ENCODE measurements around the gene TSR3. TPM values are rescaled to one million over a fixed set of nuclear protein-coding genes. Genes with fewer than 3 reads are reported as not detected.

The TSR3 gene
- polyA plus RNA-seq, 1 of the 3 experiments (the other 2 are of a cell fraction) = 87.3 TPM

GRCh38 chr16:1349351-1349750 is 2.3 kb downstream of the TSR3 start:
- ChIA-PET CTCF (interaction anchor here (0.6 to 2.7 kb wide), 4 partner anchors 11 to 564 kb away, joined by 3 to 16 read pairs (median 4); no protein-coding TSS in a partner anchor), POLR2A (no interaction called here)
- Histone ChIP-seq H3K4me2 (no peak overlapping the region), H3K4me1 (ENCODE audit: control insufficient read depth in 1 of 2, insufficient read depth in 2 of 2, low read depth in 1 of 2, low read length in 1 of 2) (peaks cover 0 to 15% of the 10 kb centered on the region in 2 experiments; a peak in 2 of 4 replicates), H3K27me3 (ENCODE audit: insufficient read depth) (no peaks in the 10 kb centered on the region), H3K27ac (ENCODE audit: low read depth in 2 of 2, low read length in 1 of 2) (no peak overlapping the region), H3K9me2 (no peaks in the 10 kb centered on the region), H3F3A (replicated peaks; ENCODE audit: insufficient read depth) (no peaks in the 10 kb centered on the region), H3K79me2 (ENCODE audit: insufficient read depth) (peaks cover 43% of the 10 kb centered on the region), H3K36me3 (replicated peaks in 1 of 2; ENCODE audit: control insufficient read depth in 1 of 2, insufficient read depth in 2 of 2, low read length in 1 of 2) (peaks cover 0 to 19% of the 10 kb centered on the region in 2 experiments), H4K20me1 (ENCODE audit: insufficient read depth) (no peaks in the 10 kb centered on the region), H3K9ac (no peak overlapping the region), H3K9me3 (no peaks in the 10 kb centered on the region), H2AFZ (ENCODE audit: low read depth) (no peak overlapping the region), H3K4me3 (ENCODE audit: low read depth in 2 of 2, low read length in 1 of 2) (no peak overlapping the region)
- TF ChIP-seq NRF1 (IDR thresholded peaks at IDR 0.05; ENCODE audit: low read depth, low read length) = no peak
- no peak for TF ChIP-seq RFX5 (IDR thresholded peaks at IDR 0.05; ENCODE audit: low read length)
- TF ChIP-seq, protein P1, sequence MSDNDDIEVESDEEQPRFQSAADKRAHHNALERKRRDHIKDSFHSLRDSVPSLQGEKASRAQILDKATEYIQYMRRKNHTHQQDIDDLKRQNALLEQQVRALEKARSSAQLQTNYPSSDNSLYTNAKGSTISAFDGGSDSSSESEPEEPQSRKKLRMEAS (IDR thresholded peaks at IDR 0.05; ENCODE audit: low read depth) = no peak
- TF ChIP-seq POLR2AphosphoS5 (IDR thresholded peaks at IDR 0.05; ENCODE audit: low read depth, low read length) = no peak
- TF ChIP-seq NFIC (IDR thresholded peaks at IDR 0.05; ENCODE audit: borderline replicate concordance) = no peak
- TF ChIP-seq, protein P2, sequence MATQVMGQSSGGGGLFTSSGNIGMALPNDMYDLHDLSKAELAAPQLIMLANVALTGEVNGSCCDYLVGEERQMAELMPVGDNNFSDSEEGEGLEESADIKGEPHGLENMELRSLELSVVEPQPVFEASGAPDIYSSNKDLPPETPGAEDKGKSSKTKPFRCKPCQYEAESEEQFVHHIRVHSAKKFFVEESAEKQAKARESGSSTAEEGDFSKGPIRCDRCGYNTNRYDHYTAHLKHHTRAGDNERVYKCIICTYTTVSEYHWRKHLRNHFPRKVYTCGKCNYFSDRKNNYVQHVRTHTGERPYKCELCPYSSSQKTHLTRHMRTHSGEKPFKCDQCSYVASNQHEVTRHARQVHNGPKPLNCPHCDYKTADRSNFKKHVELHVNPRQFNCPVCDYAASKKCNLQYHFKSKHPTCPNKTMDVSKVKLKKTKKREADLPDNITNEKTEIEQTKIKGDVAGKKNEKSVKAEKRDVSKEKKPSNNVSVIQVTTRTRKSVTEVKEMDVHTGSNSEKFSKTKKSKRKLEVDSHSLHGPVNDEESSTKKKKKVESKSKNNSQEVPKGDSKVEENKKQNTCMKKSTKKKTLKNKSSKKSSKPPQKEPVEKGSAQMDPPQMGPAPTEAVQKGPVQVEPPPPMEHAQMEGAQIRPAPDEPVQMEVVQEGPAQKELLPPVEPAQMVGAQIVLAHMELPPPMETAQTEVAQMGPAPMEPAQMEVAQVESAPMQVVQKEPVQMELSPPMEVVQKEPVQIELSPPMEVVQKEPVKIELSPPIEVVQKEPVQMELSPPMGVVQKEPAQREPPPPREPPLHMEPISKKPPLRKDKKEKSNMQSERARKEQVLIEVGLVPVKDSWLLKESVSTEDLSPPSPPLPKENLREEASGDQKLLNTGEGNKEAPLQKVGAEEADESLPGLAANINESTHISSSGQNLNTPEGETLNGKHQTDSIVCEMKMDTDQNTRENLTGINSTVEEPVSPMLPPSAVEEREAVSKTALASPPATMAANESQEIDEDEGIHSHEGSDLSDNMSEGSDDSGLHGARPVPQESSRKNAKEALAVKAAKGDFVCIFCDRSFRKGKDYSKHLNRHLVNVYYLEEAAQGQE (IDR thresholded peaks at IDR 0.05; ENCODE audit: low read depth, low read length) = no peak
- no peak for TF ChIP-seq RAD21 (IDR thresholded peaks at IDR 0.05; ENCODE audit: low read length)
- no peak for TF ChIP-seq MXI1 (IDR thresholded peaks at IDR 0.05; ENCODE audit: low read depth, low read length)
- no peak for TF ChIP-seq FOXM1 (IDR thresholded peaks at IDR 0.05; ENCODE audit: low read depth)
- no peak for TF ChIP-seq TEAD4 (IDR thresholded peaks at IDR 0.05; ENCODE audit: borderline replicate concordance, insufficient read depth)
- TF ChIP-seq RCOR1 (IDR thresholded peaks at IDR 0.05; ENCODE audit: low read length) = no peak
- WGBS (ENCODE audit: low lambda C conversion rate) = 93% methylated on average over 16 of the region's 16 CpGs
- DNase-seq = no peak

GRCh38 chr16:1348926-1349325 is 2.8 kb downstream of the TSR3 start:
- H3K79me2 ChIP-seq (ENCODE audit: insufficient read depth) = peaks cover 39% of the 10 kb centered on the region
- CTCF ChIA-PET = interaction anchor here (0.6 to 2.7 kb wide), 5 partner anchors 11 to 357 kb away, joined by 3 to 16 read pairs (median 4); partner anchors contain the start of gene MAPK8IP3
- TF ChIP-seq TEAD4 (IDR thresholded peaks at IDR 0.05; ENCODE audit: borderline replicate concordance, insufficient read depth) (no peak), MEF2A (IDR thresholded peaks at IDR 0.05; ENCODE audit: borderline replicate concordance, low read depth) (no peak), FOXJ3 (CRISPR knock-in tag; IDR thresholded peaks at IDR 0.05) (no peak), GABPA (IDR thresholded peaks at IDR 0.05; ENCODE audit: low read depth) (no peak), MXI1 (IDR thresholded peaks at IDR 0.05; ENCODE audit: low read depth, low read length) (no peak), RFX5 (IDR thresholded peaks at IDR 0.05; ENCODE audit: low read length) (no peak), FOSL2 (IDR thresholded peaks at IDR 0.05; ENCODE audit: borderline replicate concordance, low read depth) (no peak), RAD21 (IDR thresholded peaks at IDR 0.05; ENCODE audit: low read length) (no peak), EZH2phosphoT487 (IDR thresholded peaks at IDR 0.05; ENCODE audit: borderline replicate concordance, low read depth) (no peak), NFIC (IDR thresholded peaks at IDR 0.05; ENCODE audit: borderline replicate concordance) (no peak), YY1 (IDR thresholded peaks at IDR 0.05; ENCODE audit: low read depth) (no peak)
- TF ChIP-seq, protein P3, sequence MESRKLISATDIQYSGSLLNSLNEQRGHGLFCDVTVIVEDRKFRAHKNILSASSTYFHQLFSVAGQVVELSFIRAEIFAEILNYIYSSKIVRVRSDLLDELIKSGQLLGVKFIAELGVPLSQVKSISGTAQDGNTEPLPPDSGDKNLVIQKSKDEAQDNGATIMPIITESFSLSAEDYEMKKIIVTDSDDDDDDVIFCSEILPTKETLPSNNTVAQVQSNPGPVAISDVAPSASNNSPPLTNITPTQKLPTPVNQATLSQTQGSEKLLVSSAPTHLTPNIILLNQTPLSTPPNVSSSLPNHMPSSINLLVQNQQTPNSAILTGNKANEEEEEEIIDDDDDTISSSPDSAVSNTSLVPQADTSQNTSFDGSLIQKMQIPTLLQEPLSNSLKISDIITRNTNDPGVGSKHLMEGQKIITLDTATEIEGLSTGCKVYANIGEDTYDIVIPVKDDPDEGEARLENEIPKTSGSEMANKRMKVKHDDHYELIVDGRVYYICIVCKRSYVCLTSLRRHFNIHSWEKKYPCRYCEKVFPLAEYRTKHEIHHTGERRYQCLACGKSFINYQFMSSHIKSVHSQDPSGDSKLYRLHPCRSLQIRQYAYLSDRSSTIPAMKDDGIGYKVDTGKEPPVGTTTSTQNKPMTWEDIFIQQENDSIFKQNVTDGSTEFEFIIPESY (IDR thresholded peaks at IDR 0.05; ENCODE audit: borderline replicate concordance, low read depth) = no peak
- TF ChIP-seq, protein P1 (IDR thresholded peaks at IDR 0.05; ENCODE audit: low read depth) = no peak
- TF ChIP-seq, protein P4, sequence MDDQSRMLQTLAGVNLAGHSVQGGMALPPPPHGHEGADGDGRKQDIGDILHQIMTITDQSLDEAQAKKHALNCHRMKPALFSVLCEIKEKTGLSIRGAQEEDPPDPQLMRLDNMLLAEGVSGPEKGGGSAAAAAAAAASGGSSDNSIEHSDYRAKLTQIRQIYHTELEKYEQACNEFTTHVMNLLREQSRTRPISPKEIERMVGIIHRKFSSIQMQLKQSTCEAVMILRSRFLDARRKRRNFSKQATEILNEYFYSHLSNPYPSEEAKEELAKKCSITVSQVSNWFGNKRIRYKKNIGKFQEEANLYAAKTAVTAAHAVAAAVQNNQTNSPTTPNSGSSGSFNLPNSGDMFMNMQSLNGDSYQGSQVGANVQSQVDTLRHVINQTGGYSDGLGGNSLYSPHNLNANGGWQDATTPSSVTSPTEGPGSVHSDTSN (IDR thresholded peaks at IDR 0.05) = no peak

More at GRCh38 chr16:1348926-1349325, 2.8 kb downstream of the TSR3 start:
- no peak overlapping the region for H3K9ac ChIP-seq
- WGBS (ENCODE audit: low lambda C conversion rate) = 86% methylated on average over 7 of the region's 14 CpGs
- POLR2A ChIA-PET = no interaction called here
- DNase-seq = no peak
- H3F3A ChIP-seq (replicated peaks; ENCODE audit: insufficient read depth) = no peaks in the 10 kb centered on the region
- H4K20me1 ChIP-seq (ENCODE audit: insufficient read depth) = no peaks in the 10 kb centered on the region
- H3K27ac ChIP-seq (ENCODE audit: low read depth in 2 of 2, low read length in 1 of 2) = no peak overlapping the region
- H3K9me2 ChIP-seq = no peaks in the 10 kb centered on the region
- no peak overlapping the region for H3K4me2 ChIP-seq
- peaks cover 0 to 19% of the 10 kb centered on the region in 2 experiments for H3K36me3 ChIP-seq (replicated peaks in 1 of 2; ENCODE audit: control insufficient read depth in 1 of 2, insufficient read depth in 2 of 2, low read length in 1 of 2)
- no peak overlapping the region for H3K4me3 ChIP-seq (ENCODE audit: low read depth in 2 of 2, low read length in 1 of 2)
- H2AFZ ChIP-seq (ENCODE audit: low read depth) = no peak overlapping the region
- H3K4me1 ChIP-seq (ENCODE audit: control insufficient read depth in 1 of 2, insufficient read depth in 2 of 2, low read depth in 1 of 2, low read length in 1 of 2) = peaks cover 0 to 17% of the 10 kb centered on the region in 2 experiments; a peak in 2 of 4 replicates
- H3K27me3 ChIP-seq (ENCODE audit: insufficient read depth) = no peaks in the 10 kb centered on the region
- H3K9me3 ChIP-seq = no peaks in the 10 kb centered on the region

Data from SK-N-SH (cell line).